Measurements from ENCODE around the gene CCNL2.
A peak's percentile ranks its signal among the peaks of the same experiment; 100 is the strongest.

CCNL2 gene

DNA sequence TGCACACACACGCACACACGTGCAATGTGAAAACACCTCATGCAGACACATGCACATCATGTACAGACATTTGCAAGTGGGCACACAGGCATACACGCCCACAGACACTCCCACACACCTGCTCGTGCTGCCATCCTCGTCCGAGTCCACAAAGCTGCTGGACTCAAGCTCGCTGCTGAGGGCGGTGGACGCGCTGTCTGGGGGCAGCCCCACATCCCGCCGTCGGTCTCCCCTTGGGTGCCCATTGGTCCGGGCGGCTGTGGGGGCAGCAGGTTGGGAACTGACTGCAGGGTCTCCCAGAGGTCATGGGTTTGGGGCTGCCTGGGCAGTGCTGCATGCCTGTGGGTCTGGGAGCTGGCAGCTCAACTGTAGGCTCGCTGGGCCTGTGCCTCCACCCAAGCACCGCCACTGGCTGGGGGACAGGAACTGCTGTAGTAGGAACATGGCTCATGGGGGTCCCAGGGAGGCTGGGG lies 57.5 kb downstream of the CCNL2 start:
- DNase-seq (ENCODE audit: low spot score): no peak
- TF ChIP-seq CTCF (IDR thresholded peaks at IDR 0.05; ENCODE audit: extremely low read depth, missing control alignments): no peak

- TF ChIP-seq CTCF (IDR thresholded peaks at IDR 0.05; ENCODE audit: extremely low read depth, missing control alignments): no peak
- no peak for DNase-seq (ENCODE audit: low spot score)
Measured at GRCh38 chr1:1340791-1341548, 58.2 kb downstream of the CCNL2 start.

GRCh38 chr1:1340185-1340584 lies 59.0 kb downstream of the CCNL2 start:
- DNase-seq (ENCODE audit: low spot score): no peak
- no peak for TF ChIP-seq CTCF (IDR thresholded peaks at IDR 0.05; ENCODE audit: extremely low read depth, missing control alignments)

DNA sequence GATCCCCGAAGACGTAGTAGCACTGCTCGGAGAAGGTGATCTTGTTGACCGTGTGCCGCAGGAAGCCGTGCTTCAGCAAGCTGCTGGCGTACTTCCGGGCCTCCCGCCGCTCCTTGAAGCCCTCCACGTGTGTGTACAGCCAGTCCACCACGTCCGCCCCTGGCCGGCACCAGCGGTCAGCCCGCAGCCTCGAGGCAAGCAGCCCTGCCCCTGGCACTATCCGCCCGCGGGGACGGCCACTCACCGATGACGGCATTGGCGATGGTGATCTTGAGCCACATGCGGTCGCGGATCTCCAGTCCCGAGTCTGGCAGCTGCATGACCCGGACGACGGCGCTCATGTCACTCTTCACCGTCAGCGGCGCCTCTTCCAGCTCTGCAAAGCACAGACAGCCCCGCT lies 60.9 kb downstream of the CCNL2 start:
- no peak for DNase-seq (ENCODE audit: low spot score)
- TF ChIP-seq CTCF (IDR thresholded peaks at IDR 0.05; ENCODE audit: extremely low read depth, missing control alignments): no peak

DNA sequence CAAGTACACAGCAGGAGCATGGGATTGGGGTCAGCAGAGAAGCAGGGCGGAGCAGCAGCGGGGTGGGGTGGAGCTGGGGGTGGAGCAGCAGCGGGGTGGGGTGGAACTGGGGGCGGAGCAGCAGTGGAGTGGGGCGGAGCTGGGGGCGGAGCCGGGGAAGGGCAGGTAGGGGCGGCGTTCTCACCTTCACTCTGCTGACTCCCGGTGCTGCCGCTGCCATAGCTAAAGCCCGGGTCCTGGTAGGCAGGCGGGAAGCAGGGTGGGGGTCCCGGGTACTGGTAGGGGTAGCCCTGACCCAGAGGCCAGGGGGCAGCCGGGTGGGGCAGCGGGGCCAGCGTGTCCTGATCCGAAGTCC lies 61.4 kb downstream of the CCNL2 start:
- peak; percentile 89 for DNase-seq (ENCODE audit: low spot score)
- no peak for TF ChIP-seq CTCF (IDR thresholded peaks at IDR 0.05; ENCODE audit: extremely low read depth, missing control alignments)

DNA sequence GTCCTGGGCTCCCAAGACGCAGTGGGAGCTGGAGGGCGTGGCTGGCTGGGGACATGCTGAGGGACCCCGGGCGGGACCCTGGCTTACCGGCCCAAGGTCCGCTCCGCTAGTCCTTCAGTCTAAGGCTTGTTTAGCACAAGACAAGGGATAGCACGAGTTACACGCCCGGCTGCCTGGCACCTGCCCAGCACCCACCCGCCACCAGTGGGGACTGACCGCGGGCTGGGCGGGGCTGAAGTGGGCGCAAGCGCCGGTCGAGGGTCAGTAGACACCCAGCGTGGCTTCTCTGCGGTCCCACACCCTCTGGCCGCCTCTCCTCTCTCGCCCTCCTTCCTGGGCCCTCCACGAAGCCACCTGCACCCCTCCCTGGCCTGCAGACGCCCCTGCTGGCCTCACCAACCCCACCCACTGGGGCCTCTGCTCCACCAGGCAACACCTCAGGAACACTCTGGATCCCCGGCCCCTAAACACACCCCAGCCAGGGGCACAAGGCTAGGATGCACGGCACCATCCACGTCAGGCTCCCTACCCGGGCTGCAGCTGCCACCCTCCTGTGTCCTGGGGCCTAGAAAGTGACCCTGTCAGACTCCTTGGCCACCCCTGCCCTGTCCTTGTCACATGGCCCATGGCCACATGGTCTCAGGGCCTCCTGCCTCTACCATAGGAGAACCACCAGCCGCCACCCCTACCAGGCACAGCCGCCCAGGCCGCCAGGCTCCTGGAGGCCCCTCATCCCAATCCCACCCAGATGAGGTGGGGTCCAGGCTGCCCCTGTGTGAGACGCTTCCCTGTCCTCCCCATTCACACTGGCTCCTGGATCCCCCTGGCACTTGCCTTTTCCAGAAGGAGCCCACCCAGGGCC lies 62.0 kb downstream of the CCNL2 start:
- DNase-seq (ENCODE audit: low spot score): peak; percentile 26
- TF ChIP-seq CTCF (IDR thresholded peaks at IDR 0.05; ENCODE audit: extremely low read depth, missing control alignments): no peak

GRCh38 chr1:1336446-1336845 lies 62.7 kb downstream of the CCNL2 start:
- no peak for TF ChIP-seq CTCF (IDR thresholded peaks at IDR 0.05; ENCODE audit: extremely low read depth, missing control alignments)
- no peak for DNase-seq (ENCODE audit: low spot score)

All from GM20000 (cell line).